WTC11 (cell line): ENCODE measurements around the gene TLX2. TPM values are rescaled to one million over a fixed set of nuclear protein-coding genes. Genes with fewer than 3 reads are reported as not detected.

Experiments
- ATAC-seq: fragments of 200-7000 bp; cut with Tn5 transposase; 2 replicates; pipeline ENCODE4 v1.10.0; 2021; ENCODE audit warnings: mild to moderate bottlenecking, moderate library complexity
- CTCF ChIA-PET: fragments of 300-600 bp; sonication (Branson Sonifier 250); formaldehyde crosslinking; loops from one replicate; lab custom pipeline; 2021; ENCODE audit warnings: antibody characterized with exemption; lab: Charles Lee
- POLR2A ChIA-PET: fragments of 350-600 bp; sonication (Branson Sonifier 250); formaldehyde crosslinking; loops from one replicate; lab custom pipeline; 2021; ENCODE audit warnings: antibody characterized with exemption; lab: Charles Lee
- DNase-seq: peaks from one replicate; pipeline ENCODE4 v3.0.0; 2021; ENCODE audit warnings: low spot score
- H3K27ac Mint-ChIP-seq: 2 replicates; pipeline ENCODE4 v1.8.0; 2021; ENCODE audit warnings: mixed read lengths
- H3K27me3 Mint-ChIP-seq: 2 replicates; pipeline ENCODE4 v1.8.0; 2021; ENCODE audit warnings: low read depth, mild to moderate bottlenecking, moderate library complexity, mixed read lengths
- H3K36me3 Mint-ChIP-seq: 2 replicates; pipeline ENCODE4 v1.8.0; 2021; ENCODE audit warnings: mixed read lengths
- H3K4me1 Mint-ChIP-seq: 2 replicates; pipeline ENCODE4 v1.8.0; 2022; ENCODE audit warnings: mixed read lengths
- H3K4me3 Mint-ChIP-seq: 2 replicates; pipeline ENCODE4 v1.8.0; 2021; ENCODE audit warnings: mild to moderate bottlenecking, moderate library complexity, mixed read lengths
- H3K9me3 Mint-ChIP-seq: 2 replicates; pipeline ENCODE4 v1.8.0; 2021; ENCODE audit warnings: mixed read lengths
- CREB1 ChIP-seq: sonication (generic); formaldehyde crosslinking; IDR thresholded peaks from 2 replicates; pipeline ENCODE4 v1.8.0; 2023; ENCODE audit warnings: mild to moderate bottlenecking, missing genetic modification reagents
- GRHL2 ChIP-seq: fragments of 250-450 bp; sonication (Bioruptor Pico); IDR thresholded peaks from 2 replicates; pipeline ENCODE4 v1.8.0; 2022; ENCODE audit warnings: mild to moderate bottlenecking, moderate library complexity; ENCODE audit not compliant: insufficient replicate concordance, severe bottlenecking
- IRF2 ChIP-seq: sonication (generic); formaldehyde crosslinking; IDR thresholded peaks from 2 replicates; pipeline ENCODE4 v1.8.0; 2022; ENCODE audit warnings: low read depth, missing genetic modification reagents, borderline replicate concordance
- MXD4 ChIP-seq: fragments of 250-450 bp; sonication (Bioruptor Pico); IDR thresholded peaks from 2 replicates; pipeline ENCODE4 v1.8.0; 2021; ENCODE audit warnings: mild to moderate bottlenecking, moderate library complexity, borderline replicate concordance
- NFATC4 ChIP-seq: fragments of 250-450 bp; sonication (Bioruptor Pico); IDR thresholded peaks from 2 replicates; pipeline ENCODE4 v1.9.0; 2021; ENCODE audit warnings: mild to moderate bottlenecking
- NR2C2 ChIP-seq: sonication (generic); formaldehyde crosslinking; IDR thresholded peaks from 2 replicates; pipeline ENCODE4 v1.8.0; 2022; ENCODE audit warnings: mild to moderate bottlenecking, missing genetic modification reagents
- OVOL2 ChIP-seq: fragments of 250-450 bp; sonication (Bioruptor Pico); IDR thresholded peaks from 2 replicates; pipeline ENCODE4 v1.9.0; 2021; ENCODE audit warnings: mild to moderate bottlenecking, borderline replicate concordance
- SMAD4 ChIP-seq: sonication (generic); formaldehyde crosslinking; IDR thresholded peaks from 2 replicates; pipeline ENCODE4 v1.8.0; 2022; ENCODE audit warnings: mild to moderate bottlenecking, missing genetic modification reagents
- ZNF219 ChIP-seq: sonication (generic); formaldehyde crosslinking; IDR thresholded peaks from 2 replicates; pipeline ENCODE4 v1.8.0; 2023; ENCODE audit warnings: missing genetic modification reagents, mild to moderate bottlenecking, borderline replicate concordance
- ZNF232 ChIP-seq: sonication (generic); formaldehyde crosslinking; IDR thresholded peaks from 2 replicates; pipeline ENCODE4 v1.8.0; 2022; ENCODE audit warnings: mild to moderate bottlenecking, missing genetic modification reagents
- ZNF396 ChIP-seq: fragments of 250-450 bp; sonication (Bioruptor Pico); IDR thresholded peaks from 2 replicates; pipeline ENCODE4 v1.8.0; 2021; ENCODE audit warnings: mild to moderate bottlenecking, moderate library complexity, borderline replicate concordance
- total RNA-seq: library from RNA; stranded (reverse); gene quantifications from 3 replicates; pipeline ENCODE4 v1.2.3, GENCODE V29; 2021
- TF ChIP-seq, protein P1 (sequence below): sonication (generic); formaldehyde crosslinking; conservative IDR thresholded peaks from 2 replicates; pipeline ENCODE4 v1.8.1; 2023; ENCODE audit warnings: mild to moderate bottlenecking, low read depth, missing genetic modification reagents, moderate library complexity
- TF ChIP-seq, protein P2 (sequence below): sonication (generic); formaldehyde crosslinking; IDR thresholded peaks from 2 replicates; pipeline ENCODE4 v1.8.1; 2023; ENCODE audit warnings: mild to moderate bottlenecking, moderate library complexity, missing genetic modification reagents
- TF ChIP-seq, protein P3 (sequence below): sonication (generic); formaldehyde crosslinking; IDR thresholded peaks from 2 replicates; pipeline ENCODE4 v1.8.1; 2023; ENCODE audit warnings: mild to moderate bottlenecking, missing genetic modification reagents, moderate library complexity
- TF ChIP-seq, protein P4 (sequence below): sonication (generic); formaldehyde crosslinking; IDR thresholded peaks from 2 replicates; pipeline ENCODE4 v1.8.1; 2022; ENCODE audit warnings: mild to moderate bottlenecking, missing genetic modification reagents, moderate library complexity, borderline replicate concordance
- TF ChIP-seq, protein P5 (sequence below): sonication (generic); formaldehyde crosslinking; IDR thresholded peaks from 2 replicates; pipeline ENCODE4 v1.8.1; 2022; ENCODE audit warnings: missing genetic modification reagents, borderline replicate concordance
- TF ChIP-seq, protein P6 (sequence below): sonication (generic); formaldehyde crosslinking; conservative IDR thresholded peaks from 2 replicates; pipeline ENCODE4 v1.8.1; 2022; ENCODE audit warnings: mild to moderate bottlenecking, missing genetic modification reagents
- TF ChIP-seq, protein P7 (sequence below): fragments of 250-450 bp; sonication (Bioruptor Pico); IDR thresholded peaks from 2 replicates; pipeline ENCODE4 v2.1.2; 2022; ENCODE audit warnings: mild to moderate bottlenecking, moderate library complexity

The TLX2 gene
- total RNA-seq, 1 experiment from 2014 or later: 0.26 TPM

DNA sequence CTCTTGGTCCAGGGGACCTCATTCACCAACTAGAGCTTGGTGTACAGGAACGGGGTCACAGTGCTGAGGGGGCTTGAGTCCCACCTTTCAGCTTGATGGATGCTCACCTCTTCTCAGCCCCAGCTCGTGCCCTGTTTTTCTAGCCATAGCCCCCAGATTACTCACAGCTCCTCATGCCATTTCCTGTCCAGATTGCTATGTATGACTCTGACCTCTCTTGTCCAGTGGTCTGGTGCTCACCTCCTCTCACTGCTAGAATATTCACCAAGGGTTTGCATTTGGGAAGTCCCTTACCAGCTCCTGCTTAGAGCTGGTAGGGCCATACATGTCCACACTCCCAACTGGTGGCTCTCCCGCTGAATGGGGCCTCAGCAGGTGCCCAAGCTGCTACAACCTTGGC, 20.7 kb upstream of the TLX2 start:
- CTCF ChIA-PET: interaction anchor here (1.0 kb wide), 1 partner anchor 10 kb away, joined by 3 read pairs; the partner anchor contains the start of genes CCDC142 and TTC31
- H3K9me3 Mint-ChIP-seq: no peaks in the 10 kb centered on the region
- no peak overlapping the region for H3K4me3 Mint-ChIP-seq
- H3K4me1 Mint-ChIP-seq: peaks cover 12% of the 10 kb centered on the region
- TF ChIP-seq, protein P1, sequence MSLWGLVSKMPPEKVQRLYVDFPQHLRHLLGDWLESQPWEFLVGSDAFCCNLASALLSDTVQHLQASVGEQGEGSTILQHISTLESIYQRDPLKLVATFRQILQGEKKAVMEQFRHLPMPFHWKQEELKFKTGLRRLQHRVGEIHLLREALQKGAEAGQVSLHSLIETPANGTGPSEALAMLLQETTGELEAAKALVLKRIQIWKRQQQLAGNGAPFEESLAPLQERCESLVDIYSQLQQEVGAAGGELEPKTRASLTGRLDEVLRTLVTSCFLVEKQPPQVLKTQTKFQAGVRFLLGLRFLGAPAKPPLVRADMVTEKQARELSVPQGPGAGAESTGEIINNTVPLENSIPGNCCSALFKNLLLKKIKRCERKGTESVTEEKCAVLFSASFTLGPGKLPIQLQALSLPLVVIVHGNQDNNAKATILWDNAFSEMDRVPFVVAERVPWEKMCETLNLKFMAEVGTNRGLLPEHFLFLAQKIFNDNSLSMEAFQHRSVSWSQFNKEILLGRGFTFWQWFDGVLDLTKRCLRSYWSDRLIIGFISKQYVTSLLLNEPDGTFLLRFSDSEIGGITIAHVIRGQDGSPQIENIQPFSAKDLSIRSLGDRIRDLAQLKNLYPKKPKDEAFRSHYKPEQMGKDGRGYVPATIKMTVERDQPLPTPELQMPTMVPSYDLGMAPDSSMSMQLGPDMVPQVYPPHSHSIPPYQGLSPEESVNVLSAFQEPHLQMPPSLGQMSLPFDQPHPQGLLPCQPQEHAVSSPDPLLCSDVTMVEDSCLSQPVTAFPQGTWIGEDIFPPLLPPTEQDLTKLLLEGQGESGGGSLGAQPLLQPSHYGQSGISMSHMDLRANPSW (CRISPR knock-in tag): no peak
- TF ChIP-seq, protein P2, sequence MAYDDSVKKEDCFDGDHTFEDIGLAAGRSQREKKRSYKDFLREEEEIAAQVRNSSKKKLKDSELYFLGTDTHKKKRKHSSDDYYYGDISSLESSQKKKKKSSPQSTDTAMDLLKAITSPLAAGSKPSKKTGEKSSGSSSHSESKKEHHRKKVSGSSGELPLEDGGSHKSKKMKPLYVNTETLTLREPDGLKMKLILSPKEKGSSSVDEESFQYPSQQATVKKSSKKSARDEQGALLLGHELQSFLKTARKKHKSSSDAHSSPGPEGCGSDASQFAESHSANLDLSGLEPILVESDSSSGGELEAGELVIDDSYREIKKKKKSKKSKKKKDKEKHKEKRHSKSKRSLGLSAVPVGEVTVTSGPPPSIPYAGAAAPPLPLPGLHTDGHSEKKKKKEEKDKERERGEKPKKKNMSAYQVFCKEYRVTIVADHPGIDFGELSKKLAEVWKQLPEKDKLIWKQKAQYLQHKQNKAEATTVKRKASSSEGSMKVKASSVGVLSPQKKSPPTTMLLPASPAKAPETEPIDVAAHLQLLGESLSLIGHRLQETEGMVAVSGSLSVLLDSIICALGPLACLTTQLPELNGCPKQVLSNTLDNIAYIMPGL (CRISPR knock-in tag): no peak
- TF ChIP-seq, protein P3, sequence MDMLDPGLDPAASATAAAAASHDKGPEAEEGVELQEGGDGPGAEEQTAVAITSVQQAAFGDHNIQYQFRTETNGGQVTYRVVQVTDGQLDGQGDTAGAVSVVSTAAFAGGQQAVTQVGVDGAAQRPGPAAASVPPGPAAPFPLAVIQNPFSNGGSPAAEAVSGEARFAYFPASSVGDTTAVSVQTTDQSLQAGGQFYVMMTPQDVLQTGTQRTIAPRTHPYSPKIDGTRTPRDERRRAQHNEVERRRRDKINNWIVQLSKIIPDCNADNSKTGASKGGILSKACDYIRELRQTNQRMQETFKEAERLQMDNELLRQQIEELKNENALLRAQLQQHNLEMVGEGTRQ (CRISPR knock-in tag): no peak
- TF ChIP-seq NFATC4 (CRISPR knock-in tag): no peak
- TF ChIP-seq ZNF232: no peak
- no peak for TF ChIP-seq CREB1
- TF ChIP-seq, all 79 proteins: peak for 0
- ATAC-seq (no peak), DNase-seq (no peak)
- Mint-ChIP-seq H3K27me3 (peaks cover 44% of the 10 kb centered on the region), H3K27ac (no peak overlapping the region), H3K36me3 (peaks cover 39% of the 10 kb centered on the region)
- POLR2A ChIA-PET: interaction anchor here (1.0 kb wide), 1 partner anchor 9 kb away, joined by 3 read pairs; no protein-coding TSS in a partner anchor

DNA sequence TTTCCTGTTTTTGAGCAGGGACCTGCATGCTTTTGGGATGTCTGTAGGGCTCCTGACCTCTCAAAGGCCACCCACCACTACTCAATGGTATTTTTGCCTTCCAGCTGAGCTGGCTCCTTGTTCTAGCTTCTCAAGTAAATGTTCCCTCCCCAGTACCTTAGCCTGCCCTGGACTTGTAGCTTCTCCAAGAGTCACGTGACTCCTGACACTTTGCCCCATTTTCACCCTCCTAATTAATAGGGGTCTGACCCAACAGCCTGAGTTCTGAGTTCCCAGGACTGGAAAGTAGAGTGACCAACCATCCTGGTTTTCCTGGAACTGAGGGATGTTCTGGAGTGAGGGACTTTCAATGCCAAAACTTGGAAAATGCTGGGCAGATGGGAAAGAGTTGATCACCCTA, 18.8 kb upstream of the TLX2 start:
- ATAC-seq (no peak), DNase-seq (no peak)
- Mint-ChIP-seq H3K4me3 (no peak overlapping the region), H3K4me1 (peaks cover 23% of the 10 kb centered on the region), H3K27ac (no peak overlapping the region), H3K36me3 (peaks cover 34% of the 10 kb centered on the region), H3K9me3 (no peaks in the 10 kb centered on the region), H3K27me3 (peaks cover 63% of the 10 kb centered on the region)
- POLR2A ChIA-PET: no interaction called here
- TF ChIP-seq, protein P4, sequence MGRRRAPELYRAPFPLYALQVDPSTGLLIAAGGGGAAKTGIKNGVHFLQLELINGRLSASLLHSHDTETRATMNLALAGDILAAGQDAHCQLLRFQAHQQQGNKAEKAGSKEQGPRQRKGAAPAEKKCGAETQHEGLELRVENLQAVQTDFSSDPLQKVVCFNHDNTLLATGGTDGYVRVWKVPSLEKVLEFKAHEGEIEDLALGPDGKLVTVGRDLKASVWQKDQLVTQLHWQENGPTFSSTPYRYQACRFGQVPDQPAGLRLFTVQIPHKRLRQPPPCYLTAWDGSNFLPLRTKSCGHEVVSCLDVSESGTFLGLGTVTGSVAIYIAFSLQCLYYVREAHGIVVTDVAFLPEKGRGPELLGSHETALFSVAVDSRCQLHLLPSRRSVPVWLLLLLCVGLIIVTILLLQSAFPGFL (CRISPR knock-in tag): no peak
- TF ChIP-seq, protein P5, sequence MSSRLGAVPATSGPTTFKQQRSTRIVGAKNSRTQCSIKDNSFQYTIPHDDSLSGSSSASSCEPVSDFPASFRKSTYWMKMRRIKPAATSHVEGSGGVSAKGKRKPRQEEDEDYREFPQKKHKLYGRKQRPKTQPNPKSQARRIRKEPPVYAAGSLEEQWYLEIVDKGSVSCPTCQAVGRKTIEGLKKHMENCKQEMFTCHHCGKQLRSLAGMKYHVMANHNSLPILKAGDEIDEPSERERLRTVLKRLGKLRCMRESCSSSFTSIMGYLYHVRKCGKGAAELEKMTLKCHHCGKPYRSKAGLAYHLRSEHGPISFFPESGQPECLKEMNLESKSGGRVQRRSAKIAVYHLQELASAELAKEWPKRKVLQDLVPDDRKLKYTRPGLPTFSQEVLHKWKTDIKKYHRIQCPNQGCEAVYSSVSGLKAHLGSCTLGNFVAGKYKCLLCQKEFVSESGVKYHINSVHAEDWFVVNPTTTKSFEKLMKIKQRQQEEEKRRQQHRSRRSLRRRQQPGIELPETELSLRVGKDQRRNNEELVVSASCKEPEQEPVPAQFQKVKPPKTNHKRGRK (CRISPR knock-in tag): no peak
- TF ChIP-seq, protein P6, sequence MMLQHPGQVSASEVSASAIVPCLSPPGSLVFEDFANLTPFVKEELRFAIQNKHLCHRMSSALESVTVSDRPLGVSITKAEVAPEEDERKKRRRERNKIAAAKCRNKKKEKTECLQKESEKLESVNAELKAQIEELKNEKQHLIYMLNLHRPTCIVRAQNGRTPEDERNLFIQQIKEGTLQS (CRISPR knock-in tag): no peak
- TF ChIP-seq SMAD4 (no peak), IRF2 (CRISPR knock-in tag) (no peak), OVOL2 (CRISPR knock-in tag) (no peak), ZNF219 (CRISPR knock-in tag) (no peak), NR2C2 (CRISPR knock-in tag) (no peak), MXD4 (CRISPR knock-in tag) (no peak), CREB1 (no peak), ZNF396 (CRISPR knock-in tag) (no peak), GRHL2 (CRISPR knock-in tag) (no peak)
- TF ChIP-seq, protein P7, sequence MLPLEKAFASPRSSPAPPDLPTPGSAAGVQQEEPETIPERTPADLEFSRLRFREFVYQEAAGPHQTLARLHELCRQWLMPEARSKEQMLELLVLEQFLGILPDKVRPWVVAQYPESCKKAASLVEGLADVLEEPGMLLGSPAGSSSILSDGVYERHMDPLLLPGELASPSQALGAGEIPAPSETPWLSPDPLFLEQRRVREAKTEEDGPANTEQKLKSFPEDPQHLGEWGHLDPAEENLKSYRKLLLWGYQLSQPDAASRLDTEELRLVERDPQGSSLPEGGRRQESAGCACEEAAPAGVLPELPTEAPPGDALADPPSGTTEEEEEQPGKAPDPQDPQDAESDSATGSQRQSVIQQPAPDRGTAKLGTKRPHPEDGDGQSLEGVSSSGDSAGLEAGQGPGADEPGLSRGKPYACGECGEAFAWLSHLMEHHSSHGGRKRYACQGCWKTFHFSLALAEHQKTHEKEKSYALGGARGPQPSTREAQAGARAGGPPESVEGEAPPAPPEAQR: no peak
- CTCF ChIA-PET: no interaction called here
